ENCODE data around the gene SEMA4D. TPM values are rescaled to one million over a fixed set of nuclear protein-coding genes. Genes with fewer than 3 reads are reported as not detected.
A peak's percentile ranks its signal among the peaks of the same experiment; 100 is the strongest.

SEMA4D gene
- total RNA-seq, 4 donors from 2014 or later = 23.6 to 77.0 (median 41.3) TPM

DNA sequence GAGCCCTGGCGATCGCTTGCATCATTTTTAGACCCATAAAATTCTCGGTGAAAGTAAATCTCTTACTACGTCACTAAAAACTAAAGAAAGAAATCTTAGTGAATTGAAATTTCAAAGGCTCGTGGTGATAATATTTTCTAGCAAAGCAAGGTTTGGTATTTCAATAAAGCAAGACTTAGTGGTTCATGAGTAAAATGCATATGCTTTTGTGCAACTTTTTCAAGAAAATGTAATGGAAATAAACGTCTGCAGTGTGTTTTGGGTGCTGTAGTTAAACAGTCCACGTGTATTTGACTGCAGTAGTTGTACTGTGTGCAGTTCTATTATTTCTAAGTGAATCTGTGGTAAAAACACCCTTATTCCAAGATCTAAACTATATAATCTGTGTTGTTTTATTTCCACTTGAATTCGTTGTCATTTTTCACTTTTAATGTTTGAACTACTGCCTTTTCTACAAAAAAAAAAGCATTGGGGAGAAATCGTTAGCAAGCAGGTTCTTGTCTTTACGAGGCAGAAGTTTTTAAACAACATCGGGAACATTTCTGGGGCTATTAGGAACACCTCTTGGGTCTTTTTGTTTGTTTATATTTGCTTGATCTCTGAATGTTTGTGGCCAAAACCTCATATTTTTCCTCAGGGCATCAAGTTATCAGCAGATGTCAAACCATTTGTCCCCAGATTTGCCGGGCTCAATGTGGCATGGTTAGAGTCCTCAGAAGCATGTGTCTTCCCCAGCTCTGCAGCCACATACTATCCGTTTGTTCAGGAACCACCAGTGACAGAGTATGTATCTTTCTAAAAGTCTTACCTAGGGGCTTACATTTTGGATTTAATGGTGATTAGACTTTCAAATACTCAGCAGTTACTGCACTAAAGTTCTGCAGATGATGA, 178.7 kb downstream of the SEMA4D start:
- peaks cover 0 to 4% of the 10 kb centered on the region in 2 donors for H3K36me3 ChIP-seq
- in situ Hi-C loops (cut with MboI; ENCODE audit: low sequenced_read_pairs in 4 of 4) = loop anchor here in 1 of 4 donors (25.0 kb wide), 1 partner anchor 793 kb away; no protein-coding TSS in a partner anchor

DNA sequence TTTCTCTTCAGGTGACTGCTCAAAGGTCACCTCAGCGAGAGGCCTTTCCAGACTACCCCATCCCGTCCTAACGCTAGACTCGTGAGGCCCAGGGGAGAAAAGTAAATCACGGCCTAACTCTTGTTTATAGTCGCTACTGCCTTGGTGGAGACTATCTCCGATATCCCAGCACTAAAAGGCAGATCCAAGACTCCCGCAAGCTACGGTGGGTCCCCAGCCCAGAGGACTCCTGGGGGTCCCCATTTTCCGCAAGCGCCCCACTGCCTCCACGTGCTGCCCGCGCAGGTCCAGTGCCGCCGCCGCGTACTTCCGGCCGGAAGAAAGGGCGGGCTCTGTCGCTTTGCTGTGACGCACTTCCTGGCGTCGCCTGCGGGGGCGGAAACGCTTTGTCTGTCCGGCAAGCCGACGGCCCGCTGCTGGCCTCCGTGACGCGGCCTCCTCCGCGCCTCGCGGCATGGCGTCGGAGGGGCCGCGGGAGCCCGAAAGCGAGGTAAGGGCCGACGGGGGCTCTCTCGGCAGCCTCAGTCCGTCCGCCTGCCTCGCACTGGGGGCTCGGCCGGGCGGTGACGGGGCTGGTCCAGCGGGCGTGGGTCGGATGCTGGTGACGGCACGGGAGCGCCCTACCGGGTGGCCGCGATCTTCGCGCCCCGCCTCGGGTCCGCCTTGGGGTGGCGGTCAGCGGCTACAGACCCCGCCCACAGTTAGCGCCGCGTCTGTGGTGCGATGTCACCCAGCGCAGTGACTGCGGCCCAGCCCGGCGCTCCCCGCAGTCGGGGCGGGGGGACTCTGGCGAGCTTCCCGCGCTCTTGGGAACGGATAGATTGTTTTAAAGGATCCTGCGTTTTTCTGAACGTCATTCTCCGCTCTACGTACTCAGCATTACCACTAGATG, 179.5 kb downstream of the SEMA4D start, which contains the start of gene SECISBP2:
TSS of gene SECISBP2 (plus strand) at position 378 of the 892 bp plus-strand sequence. CDS start at position 455, 77 bp downstream.
- intact Hi-C loops (cut with DNase I; ENCODE audit: low total_unique reads) (loop anchor here (1.0 to 10.0 kb wide), 7 partner anchors 8 to 1876 kb away; no protein-coding TSS in a partner anchor), in situ Hi-C loops (cut with MboI; ENCODE audit: low sequenced_read_pairs in 4 of 4) (loop anchor here in 1 of 4 donors (25.0 kb wide), 1 partner anchor 794 kb away; no protein-coding TSS in a partner anchor)
- Histone ChIP-seq H3K9me3 (no peaks in the 10 kb centered on the region), H3K27me3 (no peaks in the 10 kb centered on the region), H3K4me3 (peak within 1 kb of the TSS; percentile 69 to 83 (median 80)), H3K27ac (peak within 1 kb of the TSS; percentile 87 to 99 (median 98)), H3K4me1 (peaks cover 39 to 40% of the 10 kb centered on the region in 2 donors), H3K36me3 (no peaks in the 10 kb centered on the region)
- peak; percentile 96 to 97 for TF ChIP-seq POLR2A (IDR thresholded peaks at IDR 0.05)
- TF ChIP-seq, protein P1, sequence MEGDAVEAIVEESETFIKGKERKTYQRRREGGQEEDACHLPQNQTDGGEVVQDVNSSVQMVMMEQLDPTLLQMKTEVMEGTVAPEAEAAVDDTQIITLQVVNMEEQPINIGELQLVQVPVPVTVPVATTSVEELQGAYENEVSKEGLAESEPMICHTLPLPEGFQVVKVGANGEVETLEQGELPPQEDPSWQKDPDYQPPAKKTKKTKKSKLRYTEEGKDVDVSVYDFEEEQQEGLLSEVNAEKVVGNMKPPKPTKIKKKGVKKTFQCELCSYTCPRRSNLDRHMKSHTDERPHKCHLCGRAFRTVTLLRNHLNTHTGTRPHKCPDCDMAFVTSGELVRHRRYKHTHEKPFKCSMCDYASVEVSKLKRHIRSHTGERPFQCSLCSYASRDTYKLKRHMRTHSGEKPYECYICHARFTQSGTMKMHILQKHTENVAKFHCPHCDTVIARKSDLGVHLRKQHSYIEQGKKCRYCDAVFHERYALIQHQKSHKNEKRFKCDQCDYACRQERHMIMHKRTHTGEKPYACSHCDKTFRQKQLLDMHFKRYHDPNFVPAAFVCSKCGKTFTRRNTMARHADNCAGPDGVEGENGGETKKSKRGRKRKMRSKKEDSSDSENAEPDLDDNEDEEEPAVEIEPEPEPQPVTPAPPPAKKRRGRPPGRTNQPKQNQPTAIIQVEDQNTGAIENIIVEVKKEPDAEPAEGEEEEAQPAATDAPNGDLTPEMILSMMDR (IDR thresholded peaks at IDR 0.05 in 4 of 5, conservative IDR thresholded peaks at IDR 0.05 in 1 of 5) = peak; percentile 62 to 73 (median 66)
- ATAC-seq = peak; percentile 90 to 93
- peak; percentile 92 to 95 for DNase-seq

More for the DNA sequence above, 178.7 kb downstream of the SEMA4D start:
- TF ChIP-seq, protein P1 (IDR thresholded peaks at IDR 0.05 in 4 of 5, conservative IDR thresholded peaks at IDR 0.05 in 1 of 5) = no peak
- TF ChIP-seq POLR2A (IDR thresholded peaks at IDR 0.05) = no peak
- Histone ChIP-seq H3K4me1 (peaks cover 43 to 48% of the 10 kb centered on the region in 2 donors), H3K9me3 (no peaks in the 10 kb centered on the region), H3K27ac (peak overlapping the region; percentile 87 to 99 (median 98)), H3K4me3 (peak overlapping the region; percentile 69 to 83 (median 80)), H3K27me3 (no peaks in the 10 kb centered on the region)
- intact Hi-C loops (cut with DNase I; ENCODE audit: low total_unique reads) = loop anchor here (1.0 to 10.0 kb wide), 6 partner anchors 33 to 1876 kb away; no protein-coding TSS in a partner anchor
- ATAC-seq = no peak
- no peak for DNase-seq

DNA sequence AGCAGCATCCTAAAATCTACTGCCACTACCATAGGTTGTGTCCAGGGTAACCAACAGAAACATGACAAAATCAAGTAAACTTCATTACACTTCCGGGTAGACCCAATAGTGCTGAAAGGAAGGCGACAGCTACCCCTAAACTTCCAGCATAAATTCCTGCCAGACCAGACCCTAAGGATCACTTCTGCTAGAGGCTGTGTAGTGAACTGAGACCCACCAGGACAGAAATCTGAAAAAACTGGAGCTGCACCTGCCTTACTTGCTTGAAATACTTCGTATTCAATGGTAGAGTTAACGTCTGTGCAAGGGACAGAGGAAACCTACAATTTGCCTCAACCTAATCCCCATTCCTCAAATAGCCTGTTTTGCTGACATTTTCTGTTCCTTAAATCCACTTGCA, 180.6 kb downstream of the SEMA4D start:
- Histone ChIP-seq H3K4me1 (peaks cover 32 to 34% of the 10 kb centered on the region in 2 donors), H3K27me3 (no peaks in the 10 kb centered on the region), H3K36me3 (no peaks in the 10 kb centered on the region), H3K27ac (peak overlapping the region in 3 of 4 donors; percentile 87 to 99 (median 98)), H3K9me3 (no peaks in the 10 kb centered on the region), H3K4me3 (peak overlapping the region in 1 of 4 donors; percentile 69)
- TF ChIP-seq, protein P1 (IDR thresholded peaks at IDR 0.05 in 4 of 5, conservative IDR thresholded peaks at IDR 0.05 in 1 of 5) = no peak
- ATAC-seq = no peak
- intact Hi-C loops (cut with DNase I; ENCODE audit: low total_unique reads) = loop anchor here (5.0 to 10.0 kb wide), 4 partner anchors 35 to 1878 kb away; no protein-coding TSS in a partner anchor
- in situ Hi-C loops (cut with MboI; ENCODE audit: low sequenced_read_pairs in 4 of 4) = loop anchor here in 1 of 4 donors (25.0 kb wide), 1 partner anchor 795 kb away; no protein-coding TSS in a partner anchor
- no peak for DNase-seq

- no peaks in the 10 kb centered on the region for H3K27me3 ChIP-seq
- intact Hi-C loops (cut with DNase I; ENCODE audit: low total_unique reads) = loop anchor here (5.0 to 10.0 kb wide), 4 partner anchors 37 to 1879 kb away; no protein-coding TSS in a partner anchor
- DNase-seq = no peak
- H3K9me3 ChIP-seq = no peaks in the 10 kb centered on the region
- H3K4me1 ChIP-seq = peaks cover 25 to 32% of the 10 kb centered on the region in 2 donors
- TF ChIP-seq, protein P1 (IDR thresholded peaks at IDR 0.05 in 4 of 5, conservative IDR thresholded peaks at IDR 0.05 in 1 of 5) = no peak
- no peak for TF ChIP-seq POLR2A (IDR thresholded peaks at IDR 0.05)
- in situ Hi-C loops (cut with MboI; ENCODE audit: low sequenced_read_pairs in 4 of 4) = loop anchor here in 1 of 4 donors (25.0 kb wide), 1 partner anchor 797 kb away; no protein-coding TSS in a partner anchor
- H3K4me3 ChIP-seq = no peak overlapping the region
- H3K36me3 ChIP-seq = no peaks in the 10 kb centered on the region
- H3K27ac ChIP-seq = no peak overlapping the region
- no peak for ATAC-seq
These were observed 182.4 kb downstream of the SEMA4D start for GRCh38 chr9:89315482-89315881.

All from gastrocnemius medialis (tissue), 4 donors.